HEK293 (cell line): ENCODE results near the gene RBM22.

ENCODE experiments used
- ZNF138 ChIP-seq: fragments of 450-650 bp; formaldehyde crosslinking; IDR thresholded peaks from 2 replicates; pipeline ENCODE4 v1.5.1; 2016; ENCODE audit warnings: missing biosample characterization, missing genetic modification characterization, borderline replicate concordance
- TF ChIP-seq, protein P1 (sequence below): fragments of 450-650 bp; IDR thresholded peaks from 2 replicates; pipeline ENCODE4 v1.5.1; 2018; ENCODE audit warnings: missing biosample characterization, missing genetic modification characterization

DNA sequence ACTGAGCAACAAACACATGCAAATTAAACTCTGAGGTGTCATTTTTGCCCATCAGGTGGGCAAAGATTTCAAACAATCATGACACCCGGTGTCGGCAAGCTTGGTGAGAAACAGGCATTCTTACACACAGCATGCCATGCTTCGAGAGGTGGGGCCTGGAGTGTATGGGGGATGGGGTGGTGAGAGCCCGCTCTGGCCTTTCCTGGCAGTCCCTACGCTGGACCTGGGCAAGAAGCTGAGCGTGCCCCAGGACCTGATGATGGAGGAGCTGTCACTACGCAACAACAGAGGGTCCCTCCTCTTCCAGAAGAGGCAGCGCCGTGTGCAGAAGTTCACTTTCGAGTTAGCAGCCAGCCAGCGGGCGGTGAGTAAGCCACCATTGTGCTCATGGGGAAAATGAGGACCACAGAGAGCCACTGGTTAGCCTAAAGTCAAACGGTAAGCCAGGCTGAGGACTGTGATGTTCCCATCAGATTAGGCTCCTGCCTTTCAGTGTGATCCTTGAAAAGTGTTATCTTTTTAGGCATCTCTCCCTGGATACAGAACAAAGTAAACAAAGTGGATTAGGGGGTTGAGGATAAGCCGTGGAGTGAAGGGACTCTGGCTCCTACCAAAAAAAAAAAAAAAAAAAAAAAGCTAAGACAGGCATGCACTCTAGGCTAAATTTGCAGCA, 30.5 kb downstream of the RBM22 start:
- TF ChIP-seq, protein P1, sequence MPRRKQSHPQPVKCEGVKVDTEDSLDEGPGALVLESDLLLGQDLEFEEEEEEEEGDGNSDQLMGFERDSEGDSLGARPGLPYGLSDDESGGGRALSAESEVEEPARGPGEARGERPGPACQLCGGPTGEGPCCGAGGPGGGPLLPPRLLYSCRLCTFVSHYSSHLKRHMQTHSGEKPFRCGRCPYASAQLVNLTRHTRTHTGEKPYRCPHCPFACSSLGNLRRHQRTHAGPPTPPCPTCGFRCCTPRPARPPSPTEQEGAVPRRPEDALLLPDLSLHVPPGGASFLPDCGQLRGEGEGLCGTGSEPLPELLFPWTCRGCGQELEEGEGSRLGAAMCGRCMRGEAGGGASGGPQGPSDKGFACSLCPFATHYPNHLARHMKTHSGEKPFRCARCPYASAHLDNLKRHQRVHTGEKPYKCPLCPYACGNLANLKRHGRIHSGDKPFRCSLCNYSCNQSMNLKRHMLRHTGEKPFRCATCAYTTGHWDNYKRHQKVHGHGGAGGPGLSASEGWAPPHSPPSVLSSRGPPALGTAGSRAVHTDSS (tag by site-specific recombination): no peak
- no peak for TF ChIP-seq ZNF138 (tag by site-specific recombination)
